Activated gamma-delta T cell treated with anti-CD3 and anti-CD28 coated beads, Interleukin-2, amount 50 U/mL, for 16 hours (primary cell): ENCODE measurements around the gene PTGES2.
A peak's percentile ranks its signal among the peaks of the same experiment; 100 is the strongest.
"Not testable (repeated sequence)": the region's sequence is repeated elsewhere in the genome, so short reads cannot be mapped to it uniquely, and the experiment has no call there.

Experiments
- DNase-seq: peaks from one replicate; pipeline ENCODE4 v3.0.0-alpha.2; 2020; ENCODE audit warnings: low read depth

Gene PTGES2

GRCh38 chr9:128136816-128137793 lies 9.6 kb upstream of the PTGES2 start:
- no peak for DNase-seq

GRCh38 chr9:128135561-128135960 lies 8.0 kb upstream of the PTGES2 start:
- not testable (repeated sequence) for DNase-seq

GRCh38 chr9:128132139-128132538 lies 4.6 kb upstream of the PTGES2 start:
- DNase-seq = not testable (repeated sequence)

GRCh38 chr9:128131346-128131745 lies 3.8 kb upstream of the PTGES2 start:
- not testable (repeated sequence) for DNase-seq

GRCh38 chr9:128130651-128131050 lies 3.1 kb upstream of the PTGES2 start:
- DNase-seq = not testable (repeated sequence)

- peak; percentile 30 for DNase-seq
These were observed 2.6 kb upstream of the PTGES2 start for GRCh38 chr9:128129976-128130590.

- no peak for DNase-seq
These were observed 1.5 kb upstream of the PTGES2 start for GRCh38 chr9:128128836-128129590.

- DNase-seq = peak; percentile 70
These were observed 684 bp upstream of the PTGES2 start for GRCh38 chr9:128127990-128128835.

GRCh38 chr9:128125580-128126354 lies 1.8 kb downstream of the PTGES2 start:
- no peak for DNase-seq

GRCh38 chr9:128124873-128125579 lies 2.5 kb downstream of the PTGES2 start:
- no peak for DNase-seq

- no peak for DNase-seq
These were observed 3.1 kb downstream of the PTGES2 start for GRCh38 chr9:128124451-128124850.

- no peak for DNase-seq
These were observed 4.0 kb downstream of the PTGES2 start for GRCh38 chr9:128123451-128124080.

GRCh38 chr9:128122809-128123175 lies 4.7 kb downstream of the PTGES2 start:
- DNase-seq = no peak

GRCh38 chr9:128121924-128122808 lies 5.4 kb downstream of the PTGES2 start:
- no peak for DNase-seq

- no peak for DNase-seq
These were observed 6.1 kb downstream of the PTGES2 start for GRCh38 chr9:128121466-128121810.

- no peak for DNase-seq
These were observed 6.6 kb downstream of the PTGES2 start for GRCh38 chr9:128120741-128121465.

- DNase-seq = no peak
These were observed 7.3 kb downstream of the PTGES2 start for GRCh38 chr9:128120061-128120740.
